HepG2 (cell line): Measurements from ENCODE around the gene PIK3IP1. TPM values are rescaled to one million over a fixed set of nuclear protein-coding genes. Genes with fewer than 3 reads are reported as not detected.
A peak's percentile ranks its signal among the peaks of the same experiment; 100 is the strongest.

Source experiments
- ARNT2 ChIP-seq: sonication (generic); formaldehyde crosslinking; IDR thresholded peaks from 2 replicates; pipeline ENCODE4 v1.8.0; 2022; ENCODE audit warnings: mild to moderate bottlenecking, low read depth, missing genetic modification reagents, moderate library complexity
- CHD4 ChIP-seq: fragments of 200-600 bp; sonication (generic); IDR thresholded peaks from 2 replicates; pipeline ENCODE4 v1.7.0; 2017; ENCODE audit warnings: mild to moderate bottlenecking, low read length, borderline replicate concordance
- DR1 ChIP-seq: sonication (generic); formaldehyde crosslinking; IDR thresholded peaks from 2 replicates; pipeline ENCODE4 v1.8.0; 2021; ENCODE audit warnings: mild to moderate bottlenecking, missing genetic modification reagents, inconsistent platforms
- GLMP ChIP-seq: sonication (generic); formaldehyde crosslinking; IDR thresholded peaks from 2 replicates; pipeline ENCODE4 v1.9.0; 2021; ENCODE audit warnings: missing genetic modification reagents, mild to moderate bottlenecking, borderline replicate concordance
- ISL2 ChIP-seq: sonication (generic); formaldehyde crosslinking; IDR thresholded peaks from 2 replicates; pipeline ENCODE4 v1.5.0; 2020; ENCODE audit warnings: missing genetic modification reagents
- MAFF ChIP-seq: IDR thresholded peaks from 2 replicates; pipeline ENCODE4 v1.6.1; 2011; ENCODE audit warnings: low read depth, low read length, improper control_type of control experiment
- MTF1 ChIP-seq: sonication (generic); formaldehyde crosslinking; IDR thresholded peaks from 2 replicates; pipeline ENCODE4 v1.5.0; 2020; ENCODE audit warnings: missing genetic modification reagents
- NFIB ChIP-seq: sonication (generic); formaldehyde crosslinking; IDR thresholded peaks from 2 replicates; pipeline ENCODE4 v1.9.0; 2021; ENCODE audit warnings: missing genetic modification reagents, mild to moderate bottlenecking, borderline replicate concordance
- PHF5A ChIP-seq: IDR thresholded peaks from one replicate; pipeline ENCODE4 v1.6.1; 2018; ENCODE audit warnings: low read depth, missing genetic modification reagents; ENCODE audit not compliant: unreplicated experiment
- PREB ChIP-seq: sonication (generic); formaldehyde crosslinking; IDR thresholded peaks from 2 replicates; pipeline ENCODE4 v1.4.0; 2020; ENCODE audit warnings: missing genetic modification reagents
- SRSF4 ChIP-seq: fragments of 200-400 bp; formaldehyde crosslinking; IDR thresholded peaks from one replicate; pipeline ENCODE4 v1.6.1; 2018; ENCODE audit warnings: mild to moderate bottlenecking, low read depth, low read length, moderate library complexity; ENCODE audit not compliant: poor library complexity, severe bottlenecking
- UBTF ChIP-seq: sonication (generic); formaldehyde crosslinking; IDR thresholded peaks from 2 replicates; pipeline ENCODE4 v1.4.0; 2020; ENCODE audit warnings: mild to moderate bottlenecking, missing genetic modification reagents
- ZBTB37 ChIP-seq: sonication (generic); formaldehyde crosslinking; IDR thresholded peaks from 2 replicates; pipeline ENCODE4 v1.4.0; 2020; ENCODE audit warnings: mild to moderate bottlenecking, missing genetic modification reagents
- ZHX1 ChIP-seq: sonication (generic); formaldehyde crosslinking; IDR thresholded peaks from 2 replicates; pipeline ENCODE4 v1.8.1; 2022; ENCODE audit warnings: low read depth, mild to moderate bottlenecking, missing genetic modification reagents
- ZNF20 ChIP-seq: sonication (generic); formaldehyde crosslinking; IDR thresholded peaks from 2 replicates; pipeline ENCODE4 v1.4.0; 2020; ENCODE audit warnings: mild to moderate bottlenecking, moderate library complexity, missing genetic modification reagents
- ZNF263 ChIP-seq: sonication (generic); formaldehyde crosslinking; IDR thresholded peaks from 2 replicates; pipeline ENCODE4 v1.4.0; 2020; ENCODE audit warnings: missing genetic modification reagents
- ZNF451 ChIP-seq: sonication (generic); formaldehyde crosslinking; IDR thresholded peaks from 2 replicates; pipeline ENCODE4 v1.5.0; 2020; ENCODE audit warnings: mild to moderate bottlenecking, missing genetic modification reagents
- ZNF550 ChIP-seq: sonication (generic); formaldehyde crosslinking; IDR thresholded peaks from 2 replicates; pipeline ENCODE4 v1.4.0; 2020; ENCODE audit warnings: mild to moderate bottlenecking, missing genetic modification reagents, borderline replicate concordance
- ZSCAN25 ChIP-seq: sonication (generic); formaldehyde crosslinking; IDR thresholded peaks from 2 replicates; pipeline ENCODE4 v1.8.0; 2022; ENCODE audit warnings: mild to moderate bottlenecking, missing genetic modification reagents
- polyA plus RNA-seq, 8 experiments: library from polyadenylated mRNA; depleted of rRNA in 3 of 8; stranded (reverse) in 7 of 8; unstranded in 1 of 8; fragments of >200 nt; fragmentation: Illumina TruSeq in 4 of 8; extraction: Trizol in 4 of 8; gene quantifications; 2 replicates each; pipeline versions ENCODE4 v1.2.1 to v1.2.3, GENCODE V29; 2011 to 2016; ENCODE audit warnings: low read depth in 4 of 8, missing spikeins in 1 of 8, mixed read lengths in 1 of 8; ENCODE audit not compliant: insufficient read depth in 1 of 8
- total RNA-seq, 5 experiments: library from RNA; depleted of rRNA; stranded (reverse); fragments of >200 nt; fragmentation: Illumina TruSeq; extraction: Trizol; gene quantifications; 2 replicates each; pipeline ENCODE4 v1.2.3, GENCODE V29; 2016; ENCODE audit warnings: low read depth in 1 of 5

PIK3IP1 gene
- total and polyA plus RNA-seq, 2 of the 13 experiments (the other 11 are each of a cell fraction or from before 2014, with no cell fraction given): 1.3 to 2.5 TPM

- TF ChIP-seq ZNF263: peak; percentile 49; the same call in 1 of the 2 replicates
- TF ChIP-seq ZNF451: no peak
- no peak for TF ChIP-seq ZBTB37
- TF ChIP-seq MTF1 (CRISPR knock-in tag): no peak
- no peak for TF ChIP-seq ZHX1 (CRISPR knock-in tag)
- no peak for TF ChIP-seq SRSF4
- TF ChIP-seq ARNT2 (CRISPR knock-in tag): no peak
- no peak for TF ChIP-seq ZSCAN25 (CRISPR knock-in tag)
- TF ChIP-seq ZNF20 (CRISPR knock-in tag): no peak
- no peak for TF ChIP-seq ISL2 (CRISPR knock-in tag)
- TF ChIP-seq PHF5A (CRISPR knock-in tag): no peak
- no peak for TF ChIP-seq NFIB (CRISPR knock-in tag)
- no peak for TF ChIP-seq DR1 (CRISPR knock-in tag)
- TF ChIP-seq CHD4: no peak
- no peak for TF ChIP-seq ZNF550 (CRISPR knock-in tag)
- no peak for TF ChIP-seq PREB
- no peak for TF ChIP-seq MAFF
- TF ChIP-seq GLMP (CRISPR knock-in tag): no peak
- TF ChIP-seq UBTF: no peak
These were observed 41.3 kb downstream of the PIK3IP1 start (continued) for GRCh38 chr22:31250740-31251600.
